DOHH2 (cell line): ENCODE results near the gene GCFC2.
"Not testable (repeated sequence)": the region's sequence is repeated elsewhere in the genome, so short reads cannot be mapped to it uniquely, and the experiment has no call there.

ENCODE experiments used
- H3F3A ChIP-seq: fragments of 200-600 bp; sonication (generic), shearing (Covaris generic); 2 replicates; pipeline ENCODE4 v1.6.0; 2016; ENCODE audit warnings: antibody characterized with exemption, mild to moderate bottlenecking; ENCODE audit not compliant: control insufficient read depth, insufficient read depth
- H3K27ac ChIP-seq: fragments of 200-600 bp; sonication (generic); 2 replicates; pipeline ENCODE4 v1.5.1; 2014; ENCODE audit warnings: low read depth, mild to moderate bottlenecking, low read length, moderate library complexity
- H3K27me3 ChIP-seq: fragments of 200-600 bp; sonication (generic); 2 replicates; pipeline ENCODE4 v1.6.1; 2014; ENCODE audit warnings: mild to moderate bottlenecking, low read length, mixed read lengths; ENCODE audit not compliant: control insufficient read depth
- H3K36me3 ChIP-seq: fragments of 200-600 bp; sonication (generic); 2 replicates; pipeline ENCODE4 v1.6.1; 2014; ENCODE audit warnings: mild to moderate bottlenecking, low read length, moderate library complexity, mixed read lengths; ENCODE audit not compliant: control insufficient read depth
- H3K4me1 ChIP-seq: fragments of 200-600 bp; sonication (generic); 2 replicates; pipeline ENCODE4 v1.6.1; 2014; ENCODE audit warnings: mild to moderate bottlenecking, low read length, mixed read lengths; ENCODE audit not compliant: control insufficient read depth
- H3K4me2 ChIP-seq: fragments of 200-600 bp; sonication (generic); 2 replicates; pipeline ENCODE4 v1.6.0; 2014; ENCODE audit warnings: mild to moderate bottlenecking, low read length, moderate library complexity
- H3K4me3 ChIP-seq: fragments of 200-600 bp; sonication (generic); 2 replicates; pipeline ENCODE4 v1.5.1; 2014; ENCODE audit warnings: mild to moderate bottlenecking, low read length, mixed read lengths
- H3K79me2 ChIP-seq: fragments of 200-600 bp; sonication (generic); 2 replicates; pipeline ENCODE4 v1.6.1; 2014; ENCODE audit warnings: mild to moderate bottlenecking, low read length, mixed read lengths; ENCODE audit not compliant: control insufficient read depth
- H3K9me2 ChIP-seq: fragments of 200-600 bp; sonication (generic); replicated peaks from 2 replicates; pipeline ENCODE4 v1.6.1; 2014; ENCODE audit warnings: mild to moderate bottlenecking, low read length, mixed read lengths; ENCODE audit not compliant: control insufficient read depth
- H3K9me3 ChIP-seq: fragments of 200-600 bp; sonication (generic); 2 replicates; pipeline ENCODE4 v1.6.1; 2014; ENCODE audit warnings: antibody characterized with exemption, low read length, mixed read lengths; ENCODE audit not compliant: control insufficient read depth, insufficient read depth
- H4K20me1 ChIP-seq: fragments of 200-600 bp; sonication (generic); 2 replicates; pipeline ENCODE4 v1.6.0; 2014; ENCODE audit warnings: low read depth, mild to moderate bottlenecking, antibody characterized with exemption, low read length, moderate library complexity; ENCODE audit not compliant: control insufficient read depth, insufficient read depth
- CTCF ChIP-seq: fragments of 200-600 bp; sonication (generic); IDR thresholded peaks from one replicate; pipeline ENCODE4 v1.5.1; 2014; ENCODE audit warnings: antibody characterized with exemption, mild to moderate bottlenecking, low read depth, low read length; ENCODE audit not compliant: poor library complexity, severe bottlenecking
- EZH2phosphoT487 ChIP-seq: fragments of 200-600 bp; sonication (generic); IDR thresholded peaks from 2 replicates; pipeline ENCODE4 v1.6.1; 2017; ENCODE audit warnings: borderline replicate concordance, mild to moderate bottlenecking, antibody characterized with exemption, low read length, moderate library complexity, mixed read lengths

Gene GCFC2

GRCh38 chr2:75676464-75676863, 34.3 kb downstream of the GCFC2 start:
- Histone ChIP-seq H3F3A (no peaks in the 10 kb centered on the region; the same call in none of the 2 replicates), H3K79me2 (no peaks in the 10 kb centered on the region), H3K9me2 (no peaks in the 10 kb centered on the region), H3K36me3 (peaks cover 50% of the 10 kb centered on the region), H4K20me1 (no peaks in the 10 kb centered on the region), H3K27ac (no peak overlapping the region), H3K27me3 (no peaks in the 10 kb centered on the region), H3K4me1 (no peaks in the 10 kb centered on the region), H3K4me2 (no peak overlapping the region), H3K4me3 (no peak overlapping the region), H3K9me3 (no peaks in the 10 kb centered on the region)
- TF ChIP-seq EZH2phosphoT487: no peak
- no peak for TF ChIP-seq CTCF

- Histone ChIP-seq H3F3A (no peaks in the 10 kb centered on the region; the same call in none of the 2 replicates), H3K4me2 (no peak overlapping the region), H3K4me1 (no peaks in the 10 kb centered on the region), H3K36me3 (peaks cover 55% of the 10 kb centered on the region), H3K27me3 (no peaks in the 10 kb centered on the region), H3K79me2 (no peaks in the 10 kb centered on the region), H3K9me2 (no peaks in the 10 kb centered on the region), H3K9me3 (no peaks in the 10 kb centered on the region), H4K20me1 (no peaks in the 10 kb centered on the region), H3K4me3 (no peak overlapping the region), H3K27ac (no peak overlapping the region)
- TF ChIP-seq CTCF (no peak), EZH2phosphoT487 (no peak)
Measured at GRCh38 chr2:75675908-75676307, 34.8 kb downstream of the GCFC2 start.

GRCh38 chr2:75675423-75675822, 35.3 kb downstream of the GCFC2 start:
- not testable (repeated sequence) for H3K4me2 ChIP-seq, H3K27ac ChIP-seq, H3K4me1 ChIP-seq, H3K4me3 ChIP-seq, H3K79me2 ChIP-seq, H3K27me3 ChIP-seq, H3K9me3 ChIP-seq, H3F3A ChIP-seq, H3K9me2 ChIP-seq, H4K20me1 ChIP-seq
- peaks cover 55% of the 10 kb centered on the region for H3K36me3 ChIP-seq

GRCh38 chr2:75667884-75668283, 42.8 kb downstream of the GCFC2 start:
- no peaks in the 10 kb centered on the region for H3K79me2 ChIP-seq
- TF ChIP-seq EZH2phosphoT487 (no peak), CTCF (no peak)
- no peaks in the 10 kb centered on the region for H3K4me1 ChIP-seq
- no peaks in the 10 kb centered on the region for H3K9me2 ChIP-seq
- peaks cover 71% of the 10 kb centered on the region for H3K36me3 ChIP-seq
- H3K27me3 ChIP-seq: no peaks in the 10 kb centered on the region
- no peaks in the 10 kb centered on the region; the same call in 1 of the 2 replicates for H3F3A ChIP-seq
- H3K9me3 ChIP-seq: no peaks in the 10 kb centered on the region
- no peak overlapping the region for H3K4me3 ChIP-seq
- H4K20me1 ChIP-seq: no peaks in the 10 kb centered on the region
- H3K27ac ChIP-seq: no peak overlapping the region
- H3K4me2 ChIP-seq: no peak overlapping the region
